HG03066 (cell line): ENCODE measurements around the gene SLC26A8.
A peak's percentile ranks its signal among the peaks of the same experiment; 100 is the strongest.
"Not testable (repeated sequence)": the region's sequence is repeated elsewhere in the genome, so short reads cannot be mapped to it uniquely, and the experiment has no call there.

ENCODE experiments used
- ATAC-seq: cut with Tn5 transposase; IDR thresholded peaks from one replicate; pipeline ENCODE4 v1.9.1; 2021; ENCODE audit warnings: low read depth; ENCODE audit not compliant: unreplicated experiment

The SLC26A8 gene

GRCh38 chr6:36018339-36018738 is 6.1 kb downstream of the SLC26A8 start:
- ATAC-seq: no peak

GRCh38 chr6:36015666-36016065 is 8.8 kb downstream of the SLC26A8 start:
- ATAC-seq: no peak

DNA sequence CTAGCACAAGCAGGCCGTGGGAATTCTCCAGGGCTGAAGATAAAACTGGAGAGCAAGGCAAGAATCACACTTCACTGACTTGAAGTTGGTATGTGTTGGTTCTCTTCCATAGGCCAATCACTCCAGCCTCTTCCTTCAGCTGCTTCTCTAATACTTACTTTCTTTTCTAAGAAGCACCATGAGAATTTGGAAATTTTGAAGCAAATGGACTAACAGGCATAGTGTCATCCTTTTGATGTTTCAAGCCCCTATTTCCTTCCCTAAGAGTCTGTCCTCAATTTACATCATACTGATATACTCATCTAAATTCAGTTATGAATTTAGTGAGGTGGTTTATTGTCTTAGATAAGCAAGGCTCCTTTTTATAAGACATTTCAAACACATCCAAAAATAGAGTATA is 24.0 kb downstream of the SLC26A8 start:
- ATAC-seq: no peak

- no peak for ATAC-seq
Observed at GRCh38 chr6:35993150-35993549, 31.3 kb downstream of the SLC26A8 start.

- ATAC-seq: not testable (repeated sequence)
Observed at GRCh38 chr6:35988047-35988446, 36.4 kb downstream of the SLC26A8 start.

DNA sequence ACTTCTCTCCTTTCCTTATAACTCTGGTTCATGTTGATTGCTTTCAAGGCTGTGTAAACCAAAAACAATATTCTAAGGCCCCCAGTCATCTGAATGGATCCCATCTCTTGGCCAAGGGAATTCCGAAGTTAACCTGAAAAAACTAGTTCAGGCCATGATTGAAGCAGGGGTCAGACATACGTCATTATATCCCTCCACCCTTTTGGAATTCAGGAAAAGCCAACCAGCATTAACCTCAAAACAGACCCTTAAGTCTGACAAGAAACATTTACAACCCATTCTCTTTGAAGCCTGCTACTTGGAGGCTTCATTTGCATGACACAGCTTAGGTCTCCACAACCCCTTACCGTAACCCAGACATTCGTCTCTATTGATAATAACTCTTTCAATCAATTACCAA is 39.7 kb downstream of the SLC26A8 start:
- no peak for ATAC-seq

GRCh38 chr6:35980991-35981645 is 43.3 kb downstream of the SLC26A8 start:
- no peak for ATAC-seq

- ATAC-seq: not testable (repeated sequence)
Observed at GRCh38 chr6:35980126-35980525, 44.3 kb downstream of the SLC26A8 start.

DNA sequence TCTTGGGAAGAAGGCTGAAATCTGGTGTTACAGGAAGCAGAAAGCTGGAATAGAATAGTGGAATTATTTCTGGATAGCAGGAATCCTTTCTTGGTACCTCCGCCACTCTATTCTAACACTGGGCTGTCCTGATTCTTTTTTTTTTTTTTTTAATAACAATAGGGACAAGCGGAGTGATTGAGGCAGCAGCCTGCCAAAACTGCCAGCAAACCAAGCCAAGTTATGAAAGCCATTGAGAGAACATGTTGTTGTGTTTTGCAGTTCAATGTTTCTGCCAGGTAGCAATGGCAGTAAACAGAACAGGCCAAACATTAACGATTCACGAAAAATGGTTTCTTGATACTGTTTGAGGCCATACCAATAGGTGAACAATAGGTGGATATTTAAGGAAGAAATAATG is 47.1 kb downstream of the SLC26A8 start:
- no peak for ATAC-seq

DNA sequence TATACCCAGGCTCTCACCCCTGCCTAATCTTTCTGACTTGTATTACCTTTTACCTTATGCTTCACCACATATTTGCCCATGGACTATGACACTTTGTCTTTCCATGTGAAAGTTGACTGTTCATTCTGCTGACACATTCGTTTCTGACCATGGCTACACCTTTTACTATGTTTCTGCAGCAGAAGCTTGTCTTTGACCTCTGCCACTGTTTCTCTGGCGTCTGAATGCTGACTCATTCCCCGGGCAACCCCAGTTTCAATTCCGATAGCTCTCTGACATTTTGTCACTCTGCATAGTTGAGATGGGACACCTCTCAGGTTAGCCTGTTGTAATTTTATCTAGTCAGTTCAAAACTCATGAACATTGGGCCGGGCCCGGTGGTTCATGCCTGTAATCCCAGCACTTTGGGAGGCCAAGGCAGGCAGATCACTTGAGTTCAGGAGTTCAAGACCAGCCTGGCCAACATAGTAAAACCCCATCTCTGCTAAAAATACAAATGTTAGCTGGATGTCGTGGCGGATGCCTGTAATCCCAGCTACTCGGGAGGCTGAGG is 50.7 kb downstream of the SLC26A8 start:
- peak; percentile 68 for ATAC-seq

DNA sequence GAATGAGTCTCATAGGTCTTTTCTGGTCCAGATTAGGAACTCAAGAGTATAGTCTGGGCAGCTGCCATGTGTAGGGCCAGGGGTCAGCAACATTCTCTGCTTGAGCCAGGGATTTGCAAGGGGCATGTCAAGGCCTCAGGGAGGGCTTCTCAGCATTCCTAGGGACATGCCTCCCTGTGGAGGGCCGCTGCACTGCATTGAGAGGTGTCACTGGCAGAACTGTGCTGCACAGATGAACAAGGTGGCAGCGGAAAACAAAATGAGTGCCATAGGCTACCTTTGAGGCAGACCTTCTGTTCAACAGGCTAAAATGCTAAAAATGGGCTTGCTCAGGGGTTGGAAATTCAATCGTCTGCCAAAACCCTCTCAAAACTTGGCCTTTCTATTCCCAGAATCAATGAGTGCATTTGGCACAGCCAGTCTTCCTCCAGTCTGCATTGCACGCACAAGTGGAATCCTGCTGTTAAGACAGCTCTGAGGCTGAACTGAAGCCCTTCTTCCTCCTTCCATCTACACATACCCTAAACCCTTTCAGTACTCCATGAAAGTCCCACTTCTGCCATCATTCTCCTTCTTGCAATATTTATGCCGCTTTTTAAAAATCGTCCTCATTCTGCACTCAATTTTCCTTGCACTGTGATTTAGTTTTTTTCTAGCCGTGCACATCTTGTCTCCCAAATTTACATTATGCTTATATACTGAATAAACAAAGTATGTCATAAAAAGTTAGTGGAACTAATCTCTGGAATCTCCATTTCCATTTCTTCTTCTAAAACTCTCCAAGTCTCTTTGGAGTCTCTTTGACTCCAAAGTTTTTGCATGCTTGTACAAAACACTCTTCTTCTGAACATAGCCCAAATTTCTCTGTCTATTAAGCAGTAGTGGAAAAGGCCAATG is 51.7 kb downstream of the SLC26A8 start:
- ATAC-seq: no peak

DNA sequence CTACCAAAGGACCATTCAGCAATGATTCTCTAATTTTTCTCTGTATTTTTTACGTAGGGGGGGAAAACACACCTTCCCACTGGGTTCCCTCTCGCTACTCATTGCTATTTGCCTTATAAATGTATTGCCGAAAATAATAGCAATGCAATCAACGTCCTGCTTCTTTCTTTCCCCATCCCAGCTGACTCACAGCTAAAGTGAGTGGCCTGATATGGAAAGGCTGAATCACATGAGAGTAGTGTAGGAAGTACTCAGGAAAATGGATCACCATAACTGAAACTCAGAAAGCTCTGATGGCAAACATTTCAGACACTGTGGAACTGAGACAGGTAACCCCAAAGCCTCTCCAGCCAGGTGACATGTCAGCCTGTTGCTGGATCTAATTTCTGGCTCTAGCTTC is 54.3 kb downstream of the SLC26A8 start:
- no peak for ATAC-seq

DNA sequence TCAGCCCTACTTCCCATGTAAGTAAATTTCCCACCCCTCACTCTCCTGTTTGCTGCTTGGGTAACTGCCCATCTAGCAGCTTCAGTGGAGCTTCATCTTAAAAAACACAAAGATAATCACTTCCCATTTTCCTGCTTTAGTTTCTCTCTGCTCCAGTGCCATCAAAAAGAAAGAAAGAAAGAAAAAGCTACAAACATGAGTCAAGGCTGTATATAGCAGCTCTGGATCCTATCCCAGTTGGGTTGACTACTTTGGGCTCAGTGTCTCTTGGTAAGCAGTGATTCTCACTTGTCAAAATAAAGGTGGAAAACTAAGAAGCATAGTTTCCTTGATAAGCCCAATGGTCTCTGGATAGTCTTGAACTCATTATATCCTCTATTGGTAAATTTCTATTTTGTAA is 54.8 kb downstream of the SLC26A8 start:
- no peak for ATAC-seq

DNA sequence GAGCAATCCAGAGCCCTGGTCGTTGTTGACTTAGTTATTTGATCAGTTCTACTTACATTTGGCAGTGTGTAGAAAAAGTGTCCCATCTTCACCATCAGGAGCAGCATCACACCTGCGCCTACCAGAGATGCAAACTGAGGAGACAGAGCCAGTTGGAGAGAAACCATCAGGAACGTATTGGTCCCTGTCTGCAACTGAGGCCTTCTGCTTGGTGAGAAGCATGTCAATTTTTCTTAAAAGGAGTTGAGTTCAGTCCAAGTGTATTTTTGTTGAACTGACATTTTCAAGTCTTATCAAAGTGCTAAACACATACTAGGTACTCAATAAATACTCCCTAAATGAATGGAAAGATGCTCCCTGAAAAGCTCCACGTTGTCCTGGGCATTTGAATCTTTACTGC is 55.6 kb downstream of the SLC26A8 start:
- ATAC-seq: no peak

DNA sequence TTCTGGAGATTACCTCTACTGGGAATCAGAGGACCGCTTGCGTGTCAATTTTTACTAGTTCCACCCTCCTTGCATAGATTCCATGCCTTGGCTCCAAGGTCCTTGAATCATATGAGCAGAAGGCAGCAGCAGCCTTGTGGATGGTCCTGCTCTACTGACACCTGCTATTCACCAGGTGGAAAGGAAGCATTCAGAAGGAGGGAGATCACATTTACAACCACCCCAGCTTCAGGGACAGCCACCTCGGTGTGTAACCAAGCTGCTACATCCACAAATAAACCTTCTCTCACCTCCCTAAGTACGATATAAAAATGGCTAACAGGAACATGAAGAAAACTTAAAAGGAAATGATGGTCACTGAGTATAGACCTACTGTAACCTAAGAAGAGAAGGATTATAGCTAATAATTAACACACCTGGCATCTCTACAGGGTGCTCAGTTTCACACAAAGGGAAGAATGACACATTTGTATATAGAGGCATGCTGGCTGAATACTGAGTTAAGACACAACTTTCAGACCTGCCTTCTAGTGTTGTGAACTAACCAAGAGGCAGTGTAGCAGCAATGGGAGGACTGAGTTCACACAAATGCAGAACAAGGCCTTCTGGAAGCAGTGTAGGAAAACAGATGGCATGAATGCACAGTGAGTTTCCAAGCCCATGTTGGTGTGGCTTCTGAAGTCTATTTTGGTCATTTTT is 57.2 kb downstream of the SLC26A8 start:
- no peak for ATAC-seq

DNA sequence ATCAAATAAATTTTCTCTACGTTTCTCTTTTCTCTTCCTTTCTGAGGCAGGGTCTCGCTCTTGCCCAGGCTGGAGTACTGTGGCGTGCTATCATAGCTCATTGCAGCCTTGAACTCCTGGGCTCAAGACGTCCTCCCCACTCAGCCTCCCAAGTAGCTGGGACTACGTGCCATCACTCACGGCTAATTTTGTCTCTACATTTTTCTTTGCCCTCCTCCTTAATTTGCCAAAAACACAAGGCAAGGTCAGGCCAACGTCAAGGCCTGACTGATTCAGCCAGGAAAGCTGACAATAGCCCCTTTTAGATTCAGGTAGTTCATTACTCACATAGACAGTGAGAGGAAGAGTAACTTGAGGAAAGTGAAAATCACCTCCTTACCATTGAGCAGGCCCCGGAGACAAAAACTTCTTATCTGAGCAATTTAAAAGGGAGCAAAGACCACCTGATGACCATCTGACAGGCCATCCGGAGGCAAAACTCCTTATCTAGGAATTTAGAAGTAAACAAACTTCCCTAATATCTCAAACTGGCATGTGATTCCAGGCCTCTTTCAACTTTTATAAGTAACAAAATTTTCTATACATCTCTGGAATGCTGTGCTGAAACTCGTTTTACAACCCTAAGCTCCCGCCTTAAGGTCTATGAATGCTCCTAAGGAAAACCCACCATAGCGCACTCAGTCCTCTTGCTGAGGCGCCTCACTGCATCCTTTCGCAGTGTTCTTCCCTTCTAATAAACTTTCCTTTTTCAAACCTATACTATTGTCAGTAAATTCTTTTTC is 61.5 kb downstream of the SLC26A8 start:
- no peak for ATAC-seq

GRCh38 chr6:35960187-35960586 is 64.3 kb downstream of the SLC26A8 start:
- no peak for ATAC-seq

GRCh38 chr6:35955970-35956369 is 68.5 kb downstream of the SLC26A8 start:
- ATAC-seq: no peak

GRCh38 chr6:35955521-35955920 is 68.9 kb downstream of the SLC26A8 start:
- ATAC-seq: no peak

- ATAC-seq: no peak
Observed at GRCh38 chr6:35955071-35955470, 69.4 kb downstream of the SLC26A8 start.
